Prostate gland (tissue), 2 donors: Measurements from ENCODE around the gene SSU72.

Experiments used
- CTCF ChIP-seq, 4 experiments: fragments of 200-600 bp in 2 of 4; fragments of 450-650 bp in 2 of 4; sonication (generic) in 2 of 4; IDR thresholded peaks; 1 replicate in 3 of 4; 2 replicates in 1 of 4; pipeline ENCODE4 v1.5.1; 2016 to 2019; ENCODE audit warnings: antibody characterized with exemption in 4 of 4, mild to moderate bottlenecking in 2 of 4, moderate library complexity in 2 of 4
- POLR2AphosphoS5 ChIP-seq: sonication (generic); formaldehyde crosslinking; IDR thresholded peaks from one replicate; pipeline ENCODE4 v1.6.1; 2017; ENCODE audit warnings: antibody characterized with exemption

- TF ChIP-seq POLR2AphosphoS5 (no peak), CTCF (IDR thresholded peaks at IDR 0.05) (no peak)
Observed at GRCh38 chr1:1619917-1620361, 45.3 kb upstream of the SSU72 start.
